K562 treated with DMSO at 1 percent for 12 hours (cell line): ENCODE results near the gene CCDC30. TPM values are rescaled to one million over a fixed set of nuclear protein-coding genes. Genes with fewer than 3 reads are reported as not detected.

Experiments
- total RNA-seq: library from RNA; unstranded; fragments of 300-600 nt; gene quantifications from 2 replicates; pipeline ENCODE4 v1.2.3, GENCODE V29; 2022; ENCODE audit not compliant: insufficient read depth

CCDC30 gene
- total RNA-seq, result 0.21 TPM in 1 of 2 replicates, not detected in the other

GRCh38 chr1:42462828-42463763 lies at the start of gene CCDC30:
Gene CCDC30 (plus strand): TSS chr1:42463286. CDS start chr1:42480552, 17,266 bp downstream.

GRCh38 chr1:42456010-42456753 lies 6.9 kb upstream of the CCDC30 start, which contains the start of the genes PPCS and ZMYND12:
Gene PPCS (plus strand): TSS chr1:42456543. CDS start chr1:42456566, 23 bp downstream.
Gene ZMYND12 (minus strand): TSS chr1:42456022. CDS start chr1:42455997, 25 bp downstream.

GRCh38 chr1:42657981-42658876 lies 195.1 kb downstream of the CCDC30 start, which contains the start of gene PPIH:
Gene PPIH (plus strand): TSS chr1:42658423. CDS start chr1:42658447, 24 bp downstream.

GRCh38 chr1:42681741-42682483 lies 218.8 kb downstream of the CCDC30 start, which contains the start of gene YBX1:
Gene YBX1 (plus strand): TSS chr1:42682418. CDS start chr1:42682566, 148 bp downstream.

Other genes starting within 250 kb of the CCDC30 start
- gene FOXJ3, start 128.1 kb upstream of the CCDC30 start, total RNA-seq, result 5.3 and 21.2 TPM in 2 replicates
- not detected in 2 replicates for gene RIMKLA, start 82.5 kb upstream of the CCDC30 start, total RNA-seq
- not detected in 2 replicates for gene ZMYND12, start 7.3 kb upstream of the CCDC30 start, total RNA-seq
- 34.5 and 51.2 TPM in 2 replicates for gene PPCS, start 6.7 kb upstream of the CCDC30 start, total RNA-seq
- 134 and 148 TPM in 2 replicates for gene PPIH, start 195.1 kb downstream of the CCDC30 start, total RNA-seq
- 752 and 971 TPM in 2 replicates for gene YBX1, start 219.1 kb downstream of the CCDC30 start, total RNA-seq